ENCODE data around the gene POFUT2. TPM values are rescaled to one million over a fixed set of nuclear protein-coding genes. Genes with fewer than 3 reads are reported as not detected.

POFUT2 gene
- total RNA-seq, 1 donor from 2014 or later = 39.4 TPM

DNA sequence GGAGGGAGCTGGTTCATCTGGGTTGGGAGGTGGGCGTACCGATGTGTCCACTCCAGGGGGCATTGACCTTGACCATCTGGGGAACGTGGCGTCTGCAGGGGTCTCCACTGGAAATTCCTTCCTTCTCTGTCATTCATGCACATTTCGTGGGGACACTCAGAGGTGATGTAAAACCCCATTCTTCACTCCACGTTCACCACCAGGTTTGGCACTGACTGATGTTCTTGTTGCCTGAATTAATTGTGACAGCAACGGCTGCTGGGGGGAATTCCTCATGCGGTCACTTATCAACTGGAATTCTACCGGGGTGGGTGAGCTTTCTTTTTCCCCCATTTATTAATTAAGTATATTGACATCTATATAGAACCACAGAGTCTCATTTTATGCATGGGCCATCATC, 18.1 kb upstream of the POFUT2 start:
- no peaks in the 10 kb centered on the region for H3K36me3 ChIP-seq
- H3K9me3 ChIP-seq = no peaks in the 10 kb centered on the region
- no peak for DNase-seq (ENCODE audit: low spot score in 2 of 2)
- H3K27ac ChIP-seq = peak overlapping the region; percentile 71 to 81
- H3K27me3 ChIP-seq = no peaks in the 10 kb centered on the region
- H3K4me1 ChIP-seq = peaks cover 3 to 14% of the 10 kb centered on the region in 2 donors
- H3K4me3 ChIP-seq = no peak overlapping the region
- TF ChIP-seq, protein P1, sequence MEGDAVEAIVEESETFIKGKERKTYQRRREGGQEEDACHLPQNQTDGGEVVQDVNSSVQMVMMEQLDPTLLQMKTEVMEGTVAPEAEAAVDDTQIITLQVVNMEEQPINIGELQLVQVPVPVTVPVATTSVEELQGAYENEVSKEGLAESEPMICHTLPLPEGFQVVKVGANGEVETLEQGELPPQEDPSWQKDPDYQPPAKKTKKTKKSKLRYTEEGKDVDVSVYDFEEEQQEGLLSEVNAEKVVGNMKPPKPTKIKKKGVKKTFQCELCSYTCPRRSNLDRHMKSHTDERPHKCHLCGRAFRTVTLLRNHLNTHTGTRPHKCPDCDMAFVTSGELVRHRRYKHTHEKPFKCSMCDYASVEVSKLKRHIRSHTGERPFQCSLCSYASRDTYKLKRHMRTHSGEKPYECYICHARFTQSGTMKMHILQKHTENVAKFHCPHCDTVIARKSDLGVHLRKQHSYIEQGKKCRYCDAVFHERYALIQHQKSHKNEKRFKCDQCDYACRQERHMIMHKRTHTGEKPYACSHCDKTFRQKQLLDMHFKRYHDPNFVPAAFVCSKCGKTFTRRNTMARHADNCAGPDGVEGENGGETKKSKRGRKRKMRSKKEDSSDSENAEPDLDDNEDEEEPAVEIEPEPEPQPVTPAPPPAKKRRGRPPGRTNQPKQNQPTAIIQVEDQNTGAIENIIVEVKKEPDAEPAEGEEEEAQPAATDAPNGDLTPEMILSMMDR (IDR thresholded peaks at IDR 0.05) = no peak
- intact Hi-C loops (cut with DNase I) = no loop called here

DNA sequence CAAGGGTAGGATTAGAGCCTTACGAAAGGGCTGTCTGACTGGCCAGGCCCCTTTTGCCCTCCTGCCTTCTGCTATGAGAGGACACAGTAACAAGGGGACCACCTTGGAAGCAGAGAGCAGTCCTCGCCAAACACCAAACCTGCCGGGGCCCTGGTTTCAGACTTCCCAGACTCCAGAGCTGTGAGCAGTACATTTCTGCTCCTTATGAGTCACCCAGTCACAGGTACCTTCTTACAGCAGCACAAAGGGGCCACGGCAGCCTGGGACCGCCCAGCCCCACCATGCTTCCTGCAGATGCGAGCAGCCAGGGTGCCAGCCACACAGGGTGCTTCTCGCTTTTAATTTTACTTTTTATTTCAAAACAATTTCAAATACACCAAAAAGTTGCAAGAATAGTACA, 17.2 kb upstream of the POFUT2 start:
- H3K4me1 ChIP-seq = peaks cover 4 to 23% of the 10 kb centered on the region in 2 donors

DNA sequence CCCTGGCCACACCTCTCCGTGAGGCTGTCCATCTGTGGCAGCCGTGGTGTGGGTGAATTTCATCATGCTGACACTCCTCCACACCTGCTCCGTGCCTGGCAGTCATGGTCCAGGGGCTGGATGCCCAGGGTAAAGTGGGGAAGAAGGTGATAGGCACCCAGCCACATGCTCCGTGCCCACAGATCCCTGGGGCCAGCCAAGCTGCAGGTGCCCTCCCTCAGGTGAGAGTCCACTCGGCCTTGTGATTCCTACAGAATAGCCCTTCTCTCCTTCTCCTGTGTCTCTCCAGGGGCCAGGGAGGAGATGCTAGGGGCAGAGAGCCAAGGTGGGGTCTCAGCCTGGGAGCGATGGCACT, 16.8 kb upstream of the POFUT2 start:
- Histone ChIP-seq H3K27me3 (no peaks in the 10 kb centered on the region), H3K9me3 (no peaks in the 10 kb centered on the region), H3K36me3 (no peaks in the 10 kb centered on the region), H3K4me1 (peaks cover 6 to 22% of the 10 kb centered on the region in 2 donors), H3K27ac (peak overlapping the region in 1 of 2 donors; percentile 30), H3K4me3 (no peak overlapping the region)
- TF ChIP-seq, protein P1 (IDR thresholded peaks at IDR 0.05) = no peak
- intact Hi-C loops (cut with DNase I) = no loop called here
- peak in 1 of 2 donors; percentile 3 for DNase-seq (ENCODE audit: low spot score in 2 of 2)

More for the DNA sequence above, 17.2 kb upstream of the POFUT2 start:
- Histone ChIP-seq H3K27ac (peak overlapping the region in 1 of 2 donors; percentile 30), H3K27me3 (no peaks in the 10 kb centered on the region), H3K9me3 (no peaks in the 10 kb centered on the region), H3K4me3 (no peak overlapping the region), H3K36me3 (no peaks in the 10 kb centered on the region)
- intact Hi-C loops (cut with DNase I) = no loop called here
- peak in 1 of 2 donors; percentile 6 for DNase-seq (ENCODE audit: low spot score in 2 of 2)
- TF ChIP-seq, protein P1 (IDR thresholded peaks at IDR 0.05) = no peak

DNA sequence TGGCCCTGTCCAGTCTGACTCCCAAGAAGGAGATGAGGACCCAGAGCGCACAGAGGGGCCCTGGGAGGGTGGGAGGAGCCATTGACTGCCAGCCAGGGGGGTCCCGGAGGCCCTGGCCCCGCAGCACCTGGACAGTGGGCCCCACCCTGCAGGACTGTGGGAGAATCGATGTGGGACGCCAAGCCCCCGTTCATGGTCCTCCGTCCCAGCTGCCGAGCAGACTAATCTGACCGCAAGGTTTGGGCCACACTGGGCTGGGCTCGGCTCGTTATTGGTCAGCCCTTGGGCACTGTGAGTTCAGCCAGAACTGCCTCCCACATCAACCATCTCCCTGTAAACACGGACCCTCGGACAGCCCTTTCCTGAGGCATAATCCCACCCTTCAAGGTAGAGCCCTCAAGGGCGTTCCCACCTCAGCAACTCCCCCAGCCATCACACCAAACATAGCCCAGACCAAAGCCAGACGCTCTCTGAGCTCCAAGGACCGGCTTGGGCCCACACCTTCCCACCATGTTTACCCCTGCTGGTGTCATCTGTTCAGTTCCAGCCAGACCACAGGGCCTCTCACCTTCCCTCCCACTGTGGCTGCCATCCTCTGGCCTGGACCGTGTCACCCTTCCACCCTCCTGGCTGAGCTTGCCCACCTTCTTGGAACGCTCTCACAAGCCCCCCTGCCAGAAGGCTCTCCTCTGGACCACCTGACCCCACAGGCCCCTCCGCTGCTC, 16.2 kb upstream of the POFUT2 start:
- Histone ChIP-seq H3K27ac (peak overlapping the region in 1 of 2 donors; percentile 30), H3K27me3 (no peaks in the 10 kb centered on the region), H3K36me3 (no peaks in the 10 kb centered on the region), H3K4me3 (no peak overlapping the region), H3K9me3 (no peaks in the 10 kb centered on the region), H3K4me1 (peaks cover 6 to 19% of the 10 kb centered on the region in 2 donors)
- TF ChIP-seq, protein P1 (IDR thresholded peaks at IDR 0.05) = no peak
- peak in 1 of 2 donors; percentile 6 for DNase-seq (ENCODE audit: low spot score in 2 of 2)
- intact Hi-C loops (cut with DNase I) = no loop called here

DNA sequence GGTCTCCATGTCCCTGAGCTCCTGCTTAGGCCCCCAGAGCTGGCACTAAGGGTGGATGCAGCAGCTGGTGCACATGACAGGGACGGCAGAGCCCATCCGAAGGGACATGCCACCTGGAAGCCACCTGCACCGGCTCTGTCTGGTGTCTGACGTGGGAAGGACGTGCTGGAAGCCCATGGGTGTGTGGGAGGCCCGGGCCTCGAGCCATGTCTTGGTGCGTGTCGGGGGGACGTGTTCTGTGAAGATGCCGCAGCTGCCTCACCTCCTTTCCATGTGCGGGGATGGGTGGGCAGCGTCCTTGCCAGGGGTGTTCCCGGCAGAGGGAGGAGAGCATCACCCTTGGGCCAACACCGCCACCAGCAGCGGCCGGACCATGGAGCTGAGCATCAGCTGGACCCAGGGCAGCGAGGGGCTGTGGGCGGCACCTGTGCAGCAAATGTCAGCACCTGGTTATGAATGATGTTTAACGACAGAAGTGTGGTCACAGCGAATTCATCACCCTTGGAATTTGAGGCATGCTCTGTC, 15.5 kb upstream of the POFUT2 start:
- H3K27ac ChIP-seq = peak overlapping the region in 1 of 2 donors; percentile 46
- TF ChIP-seq, protein P1 (IDR thresholded peaks at IDR 0.05) = no peak
- intact Hi-C loops (cut with DNase I) = no loop called here
- H3K4me1 ChIP-seq = peaks cover 6 to 19% of the 10 kb centered on the region in 2 donors
- H3K36me3 ChIP-seq = no peaks in the 10 kb centered on the region
- H3K4me3 ChIP-seq = no peak overlapping the region
- DNase-seq (ENCODE audit: low spot score in 2 of 2) = peak in 1 of 2 donors; percentile 7
- no peaks in the 10 kb centered on the region for H3K9me3 ChIP-seq
- H3K27me3 ChIP-seq = no peaks in the 10 kb centered on the region

All from ascending aorta (tissue), 2 donors.